SK-MEL-5 (cell line): ENCODE data around the gene OR2J3. TPM values are rescaled to one million over a fixed set of nuclear protein-coding genes. Genes with fewer than 3 reads are reported as not detected.
"Not testable (repeated sequence)": the region's sequence is repeated elsewhere in the genome, so short reads cannot be mapped to it uniquely, and the experiment has no call there.

Source experiments
- DNase-seq: peaks from one replicate; pipeline ENCODE4 v3.0.0-alpha.2; 2016; ENCODE audit warnings: low read depth, low spot score
- in situ Hi-C: cut with HindIII; loops from 2 replicates; pipeline ENCODE4 v1.10.0; 2016; ENCODE audit warnings: low sequenced_read_pairs, high pct_unique_total_duplicates, low pct_unique_long_range_greater_than_20kb
- polyA plus RNA-seq, 2 experiments: library from polyadenylated mRNA; depleted of rRNA; stranded (reverse); fragments of >200 nt; gene quantifications; 2 replicates each; pipeline ENCODE4 v1.2.3, GENCODE V29; 2015
- total RNA-seq: library from RNA; depleted of rRNA; stranded (reverse); fragments of >200 nt; shearing (Covaris generic); gene quantifications from 2 replicates; pipeline ENCODE4 v1.2.3, GENCODE V29; 2014; rRNA removed

The OR2J3 gene
- total RNA-seq = not detected in 2 replicates
- polyA plus RNA-seq (2015; cell fraction: cytosol; rRNA removed) = not detected in 2 replicates
- not detected in 2 replicates for polyA plus RNA-seq (2015; cell fraction: nucleus; rRNA removed)

GRCh38 chr6:29107758-29108157 lies at the start of gene OR2J3:
Gene OR2J3, plus strand, starts transcription at chr6:29108058. Its CDS starts 3,833 bp downstream, at chr6:29111891.
- no peak for DNase-seq
- in situ Hi-C loops = no loop called here

- DNase-seq = peak; percentile 74
- in situ Hi-C loops = no loop called here
Measured at GRCh38 chr6:29071831-29072723, 35.8 kb upstream of the OR2J3 start.

GRCh38 chr6:29079203-29079602 lies 28.7 kb upstream of the OR2J3 start:
- no peak for DNase-seq
- in situ Hi-C loops = no loop called here

- in situ Hi-C loops = no loop called here
Measured at GRCh38 chr6:29081312-29081711, 26.5 kb upstream of the OR2J3 start.

GRCh38 chr6:29082457-29082856 lies 25.4 kb upstream of the OR2J3 start:
- in situ Hi-C loops = no loop called here
- no peak for DNase-seq

More at GRCh38 chr6:29081312-29081711, 26.5 kb upstream of the OR2J3 start:
- DNase-seq = no peak

GRCh38 chr6:29087213-29087612 lies 20.6 kb upstream of the OR2J3 start, which contains the start of gene OR2B3:
Gene OR2B3, minus strand, starts transcription at chr6:29087313. Its CDS starts 65 bp downstream, at chr6:29087248.
- no peak for DNase-seq

GRCh38 chr6:29092957-29093356 lies 14.9 kb upstream of the OR2J3 start:
- no peak for DNase-seq
- in situ Hi-C loops = no loop called here

More at GRCh38 chr6:29087213-29087612, 20.6 kb upstream of the OR2J3 start, which contains the start of gene OR2B3:
- in situ Hi-C loops = no loop called here

- in situ Hi-C loops = no loop called here
Measured at GRCh38 chr6:29097803-29098202, 10.1 kb upstream of the OR2J3 start.

GRCh38 chr6:29099190-29099589 lies 8.7 kb upstream of the OR2J3 start, which contains the start of gene OR2J1:
Gene OR2J1, plus strand, starts transcription at chr6:29099490. Its CDS starts 1,453 bp downstream, at chr6:29100943.
- in situ Hi-C loops = no loop called here
- no peak for DNase-seq

More at GRCh38 chr6:29097803-29098202, 10.1 kb upstream of the OR2J3 start:
- no peak for DNase-seq

- in situ Hi-C loops = no loop called here
- peak; percentile 19 for DNase-seq
Measured at GRCh38 chr6:29112135-29112534, 4.3 kb downstream of the OR2J3 start.

GRCh38 chr6:29114964-29115363 lies 7.1 kb downstream of the OR2J3 start:
- in situ Hi-C loops = not testable (repeated sequence)

GRCh38 chr6:29129326-29130012 lies 21.6 kb downstream of the OR2J3 start:
- in situ Hi-C loops = no loop called here
- no peak for DNase-seq

More at GRCh38 chr6:29114964-29115363, 7.1 kb downstream of the OR2J3 start:
- DNase-seq = not testable (repeated sequence)

GRCh38 chr6:29130644-29131043 lies 22.8 kb downstream of the OR2J3 start:
- in situ Hi-C loops = no loop called here
- DNase-seq = no peak

GRCh38 chr6:29131691-29132090 lies 23.8 kb downstream of the OR2J3 start:
- in situ Hi-C loops = no loop called here
- no peak for DNase-seq

GRCh38 chr6:29137724-29138123 lies 29.9 kb downstream of the OR2J3 start:
- DNase-seq = no peak
- in situ Hi-C loops = no loop called here

- no peak for DNase-seq
- in situ Hi-C loops = no loop called here
Measured at GRCh38 chr6:29141606-29142005, 33.7 kb downstream of the OR2J3 start.

- in situ Hi-C loops = no loop called here
- no peak for DNase-seq
Measured at GRCh38 chr6:29142309-29142708, 34.5 kb downstream of the OR2J3 start.

GRCh38 chr6:29146179-29146578 lies 38.3 kb downstream of the OR2J3 start:
- in situ Hi-C loops = no loop called here
- DNase-seq = no peak
